K562 (cell line): ENCODE measurements around the gene CARMIL1. TPM values are rescaled to one million over a fixed set of nuclear protein-coding genes. Genes with fewer than 3 reads are reported as not detected.
A peak's percentile ranks its signal among the peaks of the same experiment; 100 is the strongest.

Experiments used
- ATF1 ChIP-seq, 2 experiments: fragments of 450-650 bp in 1 of 2; IDR thresholded peaks; 2 replicates each; pipeline ENCODE4 v1.6.1; 2016; ENCODE audit warnings: missing compliant biosample characterization in 1 of 2, missing genetic modification characterization in 1 of 2
- CAMTA2 ChIP-seq: fragments of 250-450 bp; sonication (Bioruptor Pico); conservative IDR thresholded peaks from 2 replicates; pipeline ENCODE4 v1.5.1; 2022
- CHD2 ChIP-seq: IDR thresholded peaks from 2 replicates; pipeline ENCODE4 v1.6.1; 2011; ENCODE audit warnings: low read depth, low read length
- CTBP1 ChIP-seq: fragments of 450-650 bp; IDR thresholded peaks from 2 replicates; pipeline ENCODE4 v1.6.1; 2016; ENCODE audit warnings: borderline replicate concordance
- FOXJ3 ChIP-seq: sonication (generic); formaldehyde crosslinking; IDR thresholded peaks from 2 replicates; pipeline ENCODE4 v1.4.0; 2020; ENCODE audit warnings: mild to moderate bottlenecking, missing genetic modification reagents
- FOXM1 ChIP-seq, 2 experiments: fragments of 450-650 bp in 1 of 2; sonication (generic) in 1 of 2; formaldehyde crosslinking in 1 of 2; IDR thresholded peaks; 2 replicates each; pipeline versions ENCODE4 v1.6.1 to v1.9.0; 2017 to 2022; ENCODE audit warnings: low read depth in 2 of 2, mild to moderate bottlenecking in 2 of 2, missing genetic modification reagents in 1 of 2, moderate library complexity in 1 of 2
- KLF10 ChIP-seq: fragments of 250-450 bp; sonication (Bioruptor Pico); IDR thresholded peaks from 2 replicates; pipeline ENCODE4 v1.6.1; 2021; ENCODE audit warnings: matching md5 sums
- MCM3 ChIP-seq: fragments of 450-650 bp; IDR thresholded peaks from 2 replicates; pipeline ENCODE4 v1.6.1; 2016
- NONO ChIP-seq, 2 experiments: fragments of 200-400 bp in 1 of 2; fragments of 450-650 bp in 1 of 2; formaldehyde crosslinking in 1 of 2; IDR thresholded peaks; 2 replicates each; pipeline ENCODE4 v1.6.1; 2017; ENCODE audit warnings: low read depth in 2 of 2, mild to moderate bottlenecking in 2 of 2, moderate library complexity in 2 of 2, low read length in 1 of 2
- PHB ChIP-seq: fragments of 250-450 bp; sonication (Bioruptor Pico); IDR thresholded peaks from 2 replicates; pipeline ENCODE4 v1.5.0; 2021
- RB1 ChIP-seq: fragments of 450-650 bp; IDR thresholded peaks from 2 replicates; pipeline ENCODE4 v1.6.1; 2017; ENCODE audit warnings: low read depth, mild to moderate bottlenecking
- RBBP5 ChIP-seq: fragments of 200-600 bp; sonication (generic); IDR thresholded peaks from 2 replicates; pipeline ENCODE4 v1.6.1; 2012; ENCODE audit warnings: borderline replicate concordance, mild to moderate bottlenecking, low read length, control low read depth, inconsistent platforms; ENCODE audit not compliant: insufficient read depth, poor library complexity, severe bottlenecking
- RNF2 ChIP-seq: sonication (generic); IDR thresholded peaks from 2 replicates; pipeline ENCODE4 v1.6.1; 2016
- SMC3 ChIP-seq: conservative IDR thresholded peaks from 2 replicates; pipeline ENCODE4 v1.6.1; 2011; ENCODE audit warnings: low read depth, low read length, improper control_type of control experiment; ENCODE audit not compliant: insufficient read depth
- SPI1 ChIP-seq: IDR thresholded peaks from 2 replicates; pipeline ENCODE4 v1.6.1; 2011; ENCODE audit warnings: low read depth, low read length, control low read depth, borderline replicate concordance
- TAF7 ChIP-seq: fragments of 450-650 bp; IDR thresholded peaks from 2 replicates; pipeline ENCODE4 v1.6.1; 2016; ENCODE audit warnings: missing genetic modification characterization, missing compliant biosample characterization
- TAL1 ChIP-seq: fragments of 450-650 bp; IDR thresholded peaks from 2 replicates; pipeline ENCODE4 v1.6.1; 2016; ENCODE audit warnings: mild to moderate bottlenecking
- YY1 ChIP-seq, 3 experiments: IDR thresholded peaks; 2 replicates each; pipeline ENCODE4 v1.6.1; 2011; ENCODE audit warnings: low read length in 2 of 3, mild to moderate bottlenecking in 2 of 3, moderate library complexity in 2 of 3, borderline replicate concordance in 1 of 3, control low read depth in 1 of 3, low read depth in 1 of 3; ENCODE audit not compliant: insufficient read depth in 3 of 3, insufficient replicate concordance in 2 of 3, control insufficient read depth in 1 of 3, insufficient read length in 1 of 3; ENCODE audit errors: extremely low read depth in 1 of 3
- ZKSCAN1 ChIP-seq: fragments of 150-350 bp; IDR thresholded peaks from 2 replicates; pipeline ENCODE4 v1.6.1; 2016; ENCODE audit warnings: low read depth, low read length
- ZNF263 ChIP-seq: sonication (generic); formaldehyde crosslinking; IDR thresholded peaks from 2 replicates; pipeline ENCODE4 v1.8.0; 2022; ENCODE audit warnings: mild to moderate bottlenecking, missing genetic modification reagents, borderline replicate concordance
- ZNF3 ChIP-seq: fragments of 250-450 bp; sonication (Bioruptor Pico); IDR thresholded peaks from 2 replicates; pipeline ENCODE4 v1.5.0; 2021; ENCODE audit warnings: mild to moderate bottlenecking, moderate library complexity
- ZNF518B ChIP-seq: fragments of 250-450 bp; sonication (Bioruptor Pico); IDR thresholded peaks from 2 replicates; pipeline ENCODE4 v1.5.0; 2021; ENCODE audit warnings: mild to moderate bottlenecking, moderate library complexity
- ZNF584 ChIP-seq: fragments of 200-800 bp; sonication (Bioruptor generic); IDR thresholded peaks from 2 replicates; pipeline ENCODE4 v1.6.1; 2016; ENCODE audit warnings: low read depth, mild to moderate bottlenecking, missing genetic modification characterization, missing compliant biosample characterization
- polyA plus RNA-seq, 8 experiments: library from polyadenylated mRNA; depleted of rRNA in 4 of 8; stranded (reverse) in 5 of 8; unstranded in 3 of 8; fragments of >200 nt; fragmentation: Nextera tagmentation in 2 of 8; fragmentation: Illumina TruSeq in 1 of 8; extraction: Ambion mirVana in 2 of 8; extraction: Trizol in 1 of 8; gene quantifications; 2 replicates each; pipeline versions ENCODE4 v1.2.1 to v1.2.3, GENCODE V29; 2011 to 2014; ENCODE audit warnings: inconsistent platforms in 1 of 8, missing spikeins in 1 of 8
- total RNA-seq, 7 experiments: library from RNA; depleted of rRNA in 6 of 7; stranded (reverse); fragments of >200 nt in 6 of 7; fragmentation: Illumina TruSeq in 2 of 7; extraction: Trizol in 2 of 7; gene quantifications; 2 replicates each; pipeline versions ENCODE4 v1.2.1 to v1.2.3, GENCODE V29; 2011 to 2021; ENCODE audit warnings: low replicate concordance in 1 of 7

Gene CARMIL1
- total and polyA plus RNA-seq, 9 of the 15 experiments (the other 6 are each of a cell fraction or from before 2014, with no cell fraction given): 0.04 to 0.32 (median 0.10) TPM; not detected in 1

- no peak for TF ChIP-seq ZNF3
- TF ChIP-seq TAF7 (tag): no peak
- no peak for TF ChIP-seq ATF1 (CRISPR knock-in tag; IDR thresholded peaks at IDR 0.05)
- TF ChIP-seq ATF1 (tag; IDR thresholded peaks at IDR 0.05): peak; percentile 55
- TF ChIP-seq ZNF263 (CRISPR knock-in tag): peak; percentile 61; the same call in 1 of the 2 replicates
- TF ChIP-seq ZNF584 (CRISPR knock-in tag): no peak
- TF ChIP-seq SMC3: peak; percentile 64; the same call in 1 of the 2 replicates
- TF ChIP-seq SPI1: peak; percentile 24; the same call in 1 of the 2 replicates
- no peak for TF ChIP-seq KLF10 (CRISPR knock-in tag)
- TF ChIP-seq ZNF518B (CRISPR knock-in tag): no peak
- TF ChIP-seq RB1: peak; percentile 56
- peak in 1 of 3 experiments; percentile 16 for TF ChIP-seq YY1 (IDR thresholded peaks at IDR 0.05; ENCODE audit: borderline replicate concordance in 1 of 3, control insufficient read depth in 1 of 3, extremely low read depth in 1 of 3, insufficient read depth in 3 of 3, insufficient read length in 1 of 3, insufficient replicate concordance in 2 of 3, low read depth in 1 of 3, low read length in 2 of 3)
- TF ChIP-seq FOXJ3: no peak
- TF ChIP-seq CTBP1: peak; percentile 83
- no peak for TF ChIP-seq CAMTA2 (CRISPR knock-in tag)
- TF ChIP-seq ZKSCAN1: no peak
- TF ChIP-seq TAL1: no peak
- no peak for TF ChIP-seq RBBP5
- TF ChIP-seq CHD2: peak; percentile 93
- 0 out of 4 replicates have a peak, but pooled peaks of 1 of the 2 experiments have one; percentile 8 for TF ChIP-seq NONO (IDR thresholded peaks at IDR 0.05; ENCODE audit: low read depth in 2 of 2, low read length in 1 of 2)
- TF ChIP-seq PHB: no peak
- no peak for TF ChIP-seq MCM3
- no peak for TF ChIP-seq FOXM1 (IDR thresholded peaks at IDR 0.05; ENCODE audit: low read depth)
- TF ChIP-seq FOXM1 (CRISPR knock-in tag; IDR thresholded peaks at IDR 0.05; ENCODE audit: low read depth): no peak
- 0 out of 2 replicates have a peak, but pooled peaks have one; percentile 16 for TF ChIP-seq RNF2
These were observed at the start of gene CARMIL1 (continued) for GRCh38 chr6:25278914-25279747.
